Activated naive CD4-positive, alpha-beta T cell treated with anti-CD3 and anti-CD28 coated beads for 36 hours (primary cell): ENCODE measurements around the gene CCDC117. TPM values are rescaled to one million over a fixed set of nuclear protein-coding genes. Genes with fewer than 3 reads are reported as not detected.

Source experiments
- CTCF ChIA-PET: fragments of 350-600 bp; sonication (Branson Sonifier 250); formaldehyde crosslinking; loops from one replicate; lab custom pipeline; 2021; ENCODE audit warnings: antibody characterized with exemption; lab: Charles Lee
- DNase-seq: peaks from one replicate; pipeline ENCODE4 v3.0.0-alpha.2; 2020
- H3K27ac Mint-ChIP-seq: one replicate; pipeline ENCODE4 v1.8.0; 2021; ENCODE audit warnings: mild to moderate bottlenecking, mixed read lengths
- H3K27me3 Mint-ChIP-seq: one replicate; pipeline ENCODE4 v1.8.0; 2021; ENCODE audit warnings: low read depth, mixed read lengths
- H3K36me3 Mint-ChIP-seq: one replicate; pipeline ENCODE4 v1.8.0; 2021; ENCODE audit warnings: low read depth, mixed read lengths
- H3K4me1 Mint-ChIP-seq: one replicate; pipeline ENCODE4 v1.8.0; 2021; ENCODE audit warnings: low read depth, mixed read lengths
- H3K4me3 Mint-ChIP-seq: one replicate; pipeline ENCODE4 v1.8.0; 2021; ENCODE audit warnings: mild to moderate bottlenecking, moderate library complexity, mixed read lengths
- H3K9me3 Mint-ChIP-seq: one replicate; pipeline ENCODE4 v1.8.0; 2021; ENCODE audit warnings: mixed read lengths
- intact Hi-C: fragments of 100-400 bp; cut with micrococcal nuclease; formaldehyde crosslinking; loops from one replicate; pipeline ENCODE4 v1.15.1; 2023
- total RNA-seq, 2 experiments: library from RNA; stranded (reverse); gene quantifications; one replicate each; pipeline ENCODE4 v1.2.3, GENCODE V29; 2021

The CCDC117 gene
- total RNA-seq, 2 experiments from 2014 or later: 28.2 to 28.6 TPM

- CTCF ChIA-PET: interaction anchor here (1.0 to 3.8 kb wide), 5 partner anchors 10 to 71 kb away, joined by 3 to 13 read pairs (median 5); partner anchors contain the start of genes CCDC117, CHEK2, HSCB and XBP1
- Mint-ChIP-seq H3K27me3 (no peaks in the 10 kb centered on the region), H3K36me3 (peaks cover 16% of the 10 kb centered on the region), H3K4me1 (peaks cover 65% of the 10 kb centered on the region), H3K27ac (peak overlapping the region; percentile 90), H3K4me3 (no peak overlapping the region), H3K9me3 (no peaks in the 10 kb centered on the region)
- intact Hi-C loops: loop anchor here (5.0 to 10.0 kb wide), 3 partner anchors 70 to 368 kb away; partner anchors contain the start of genes TTC28 and ZNRF3
- no peak for DNase-seq
Observed at GRCh38 chr22:28812516-28812915, 40.0 kb downstream of the CCDC117 start.

- no peak overlapping the region for H3K4me3 Mint-ChIP-seq
Observed at GRCh38 chr22:28813772-28814518, 41.5 kb downstream of the CCDC117 start.

GRCh38 chr22:28815111-28815510 is 42.6 kb downstream of the CCDC117 start:
- CTCF ChIA-PET: interaction anchor here (1.1 to 1.4 kb wide), 2 partner anchors 15 to 24 kb away, joined by 3 to 5 read pairs; partner anchors contain the start of gene XBP1
- no peaks in the 10 kb centered on the region for H3K27me3 Mint-ChIP-seq
- no peak overlapping the region for H3K27ac Mint-ChIP-seq
- no peak overlapping the region for H3K4me3 Mint-ChIP-seq
- H3K4me1 Mint-ChIP-seq: peaks cover 74% of the 10 kb centered on the region
- no peaks in the 10 kb centered on the region for H3K9me3 Mint-ChIP-seq
- DNase-seq: no peak
- intact Hi-C loops: loop anchor here (10.0 kb wide), 2 partner anchors 140 to 370 kb away; partner anchors contain the start of gene TTC28
- peaks cover 15% of the 10 kb centered on the region for H3K36me3 Mint-ChIP-seq

More at GRCh38 chr22:28813772-28814518, 41.5 kb downstream of the CCDC117 start:
- no peaks in the 10 kb centered on the region for H3K9me3 Mint-ChIP-seq
- peaks cover 13% of the 10 kb centered on the region for H3K36me3 Mint-ChIP-seq
- H3K27me3 Mint-ChIP-seq: no peaks in the 10 kb centered on the region
- no peak for DNase-seq
- intact Hi-C loops: loop anchor here (5.0 to 10.0 kb wide), 3 partner anchors 68 to 369 kb away; partner anchors contain the start of genes TTC28 and ZNRF3
- peaks cover 73% of the 10 kb centered on the region for H3K4me1 Mint-ChIP-seq
- CTCF ChIA-PET: interaction anchor here (0.6 to 3.8 kb wide), 4 partner anchors 11 to 794 kb away, joined by 3 to 13 read pairs (median 3); no protein-coding TSS in a partner anchor
- peak overlapping the region; percentile 68 for H3K27ac Mint-ChIP-seq

- H3K27ac Mint-ChIP-seq: no peak overlapping the region
Observed at GRCh38 chr22:28815729-28816128, 43.2 kb downstream of the CCDC117 start.

GRCh38 chr22:28817064-28817463 is 44.6 kb downstream of the CCDC117 start:
- Mint-ChIP-seq H3K27me3 (no peaks in the 10 kb centered on the region), H3K4me3 (no peak overlapping the region), H3K9me3 (no peaks in the 10 kb centered on the region), H3K27ac (no peak overlapping the region), H3K4me1 (peaks cover 69% of the 10 kb centered on the region), H3K36me3 (peaks cover 15% of the 10 kb centered on the region)
- CTCF ChIA-PET: no interaction called here
- DNase-seq: no peak
- intact Hi-C loops: loop anchor here (10.0 kb wide), 2 partner anchors 142 to 372 kb away; partner anchors contain the start of gene TTC28

More at GRCh38 chr22:28815729-28816128, 43.2 kb downstream of the CCDC117 start:
- DNase-seq: no peak
- Mint-ChIP-seq H3K27me3 (no peaks in the 10 kb centered on the region), H3K4me3 (no peak overlapping the region), H3K36me3 (peaks cover 15% of the 10 kb centered on the region), H3K9me3 (no peaks in the 10 kb centered on the region), H3K4me1 (peaks cover 70% of the 10 kb centered on the region)
- intact Hi-C loops: loop anchor here (10.0 kb wide), 2 partner anchors 141 to 371 kb away; partner anchors contain the start of gene TTC28
- CTCF ChIA-PET: interaction anchor here (1.4 kb wide), 1 partner anchor 15 kb away, joined by 3 read pairs; the partner anchor contains the start of gene XBP1

- no peak overlapping the region for H3K4me3 Mint-ChIP-seq
- no peaks in the 10 kb centered on the region for H3K27me3 Mint-ChIP-seq
- CTCF ChIA-PET: interaction anchor here (1.4 to 3.2 kb wide), 3 partner anchors 11 to 27 kb away, joined by 5 to 34 read pairs (median 10); no protein-coding TSS in a partner anchor
- H3K4me1 Mint-ChIP-seq: peaks cover 70% of the 10 kb centered on the region
- no peaks in the 10 kb centered on the region for H3K9me3 Mint-ChIP-seq
- intact Hi-C loops: loop anchor here (10.0 kb wide), 2 partner anchors 143 to 373 kb away; partner anchors contain the start of gene TTC28
- peaks cover 23% of the 10 kb centered on the region for H3K36me3 Mint-ChIP-seq
- peak overlapping the region; percentile 30 for H3K27ac Mint-ChIP-seq
- DNase-seq: peak; percentile 54
Observed at GRCh38 chr22:28817919-28818859, 45.7 kb downstream of the CCDC117 start.

- CTCF ChIA-PET: interaction anchor here (0.7 to 3.2 kb wide), 4 partner anchors 10 to 106 kb away, joined by 4 to 34 read pairs (median 8); no protein-coding TSS in a partner anchor
- no peak overlapping the region for H3K27ac Mint-ChIP-seq
- no peak overlapping the region for H3K4me3 Mint-ChIP-seq
- no peaks in the 10 kb centered on the region for H3K27me3 Mint-ChIP-seq
- peaks cover 66% of the 10 kb centered on the region for H3K4me1 Mint-ChIP-seq
- intact Hi-C loops: loop anchor here (10.0 kb wide), 2 partner anchors 145 to 375 kb away; partner anchors contain the start of gene TTC28
- DNase-seq: no peak
- H3K36me3 Mint-ChIP-seq: peaks cover 15% of the 10 kb centered on the region
- H3K9me3 Mint-ChIP-seq: no peaks in the 10 kb centered on the region
Observed at GRCh38 chr22:28819253-28820096, 47.0 kb downstream of the CCDC117 start.

- Mint-ChIP-seq H3K9me3 (no peaks in the 10 kb centered on the region), H3K4me3 (no peak overlapping the region), H3K36me3 (peaks cover 16% of the 10 kb centered on the region), H3K27ac (no peak overlapping the region), H3K27me3 (no peaks in the 10 kb centered on the region), H3K4me1 (peaks cover 57% of the 10 kb centered on the region)
- DNase-seq: no peak
- intact Hi-C loops: no loop called here
- CTCF ChIA-PET: interaction anchor here (0.8 kb wide), 1 partner anchor 26 kb away, joined by 7 read pairs; no protein-coding TSS in a partner anchor
Observed at GRCh38 chr22:28820885-28821284, 48.4 kb downstream of the CCDC117 start.

GRCh38 chr22:28821452-28821851 is 49.0 kb downstream of the CCDC117 start:
- intact Hi-C loops: no loop called here
- Mint-ChIP-seq H3K4me3 (no peak overlapping the region), H3K27me3 (no peaks in the 10 kb centered on the region), H3K27ac (no peak overlapping the region), H3K36me3 (peaks cover 16% of the 10 kb centered on the region), H3K4me1 (peaks cover 57% of the 10 kb centered on the region), H3K9me3 (no peaks in the 10 kb centered on the region)
- CTCF ChIA-PET: interaction anchor here (0.8 kb wide), 1 partner anchor 27 kb away, joined by 7 read pairs; no protein-coding TSS in a partner anchor
- no peak for DNase-seq

GRCh38 chr22:28822930-28823551 is 50.5 kb downstream of the CCDC117 start:
- H3K9me3 Mint-ChIP-seq: no peaks in the 10 kb centered on the region
- H3K27ac Mint-ChIP-seq: peak overlapping the region; percentile 74
- CTCF ChIA-PET: interaction anchor here (0.8 kb wide), 1 partner anchor 29 kb away, joined by 3 read pairs; no protein-coding TSS in a partner anchor
- peaks cover 12% of the 10 kb centered on the region for H3K36me3 Mint-ChIP-seq
- H3K4me3 Mint-ChIP-seq: no peak overlapping the region
- intact Hi-C loops: no loop called here
- peaks cover 51% of the 10 kb centered on the region for H3K4me1 Mint-ChIP-seq
- no peaks in the 10 kb centered on the region for H3K27me3 Mint-ChIP-seq
- peak; percentile 55 for DNase-seq
